SK-N-SH treated with all-trans-retinoic acid at 6 μM for 48 hours (cell line): ENCODE results near the gene SORCS2.

Experiments
- ESRRG ChIP-seq: fragments of 250-450 bp; sonication (Bioruptor Pico); IDR thresholded peaks from 2 replicates; pipeline ENCODE4 v1.6.1; 2021; ENCODE audit warnings: mild to moderate bottlenecking
- RARB ChIP-seq: fragments of 250-450 bp; sonication (Bioruptor Pico); IDR thresholded peaks from 2 replicates; pipeline ENCODE4 v1.8.0; 2021; ENCODE audit warnings: mild to moderate bottlenecking, moderate library complexity
- ZFP3 ChIP-seq: fragments of 250-450 bp; sonication (Bioruptor Pico); IDR thresholded peaks from 2 replicates; pipeline ENCODE4 v1.5.0; 2020; ENCODE audit warnings: mild to moderate bottlenecking, moderate library complexity
- ZNF565 ChIP-seq: fragments of 450-650 bp; formaldehyde crosslinking; conservative IDR thresholded peaks from 2 replicates; pipeline ENCODE4 v1.5.0; 2020; ENCODE audit warnings: low read depth, mild to moderate bottlenecking, moderate library complexity
- TF ChIP-seq, protein P1 (sequence below): fragments of 250-450 bp; sonication (Bioruptor Pico); IDR thresholded peaks from 2 replicates; pipeline ENCODE4 v1.8.0; 2020; ENCODE audit warnings: mild to moderate bottlenecking, moderate library complexity, borderline replicate concordance
- TF ChIP-seq, protein P2 (sequence below): fragments of 250-450 bp; sonication (Bioruptor Pico); IDR thresholded peaks from 2 replicates; pipeline ENCODE4 v1.5.1; 2020; ENCODE audit warnings: low read depth, mild to moderate bottlenecking, moderate library complexity

DNA sequence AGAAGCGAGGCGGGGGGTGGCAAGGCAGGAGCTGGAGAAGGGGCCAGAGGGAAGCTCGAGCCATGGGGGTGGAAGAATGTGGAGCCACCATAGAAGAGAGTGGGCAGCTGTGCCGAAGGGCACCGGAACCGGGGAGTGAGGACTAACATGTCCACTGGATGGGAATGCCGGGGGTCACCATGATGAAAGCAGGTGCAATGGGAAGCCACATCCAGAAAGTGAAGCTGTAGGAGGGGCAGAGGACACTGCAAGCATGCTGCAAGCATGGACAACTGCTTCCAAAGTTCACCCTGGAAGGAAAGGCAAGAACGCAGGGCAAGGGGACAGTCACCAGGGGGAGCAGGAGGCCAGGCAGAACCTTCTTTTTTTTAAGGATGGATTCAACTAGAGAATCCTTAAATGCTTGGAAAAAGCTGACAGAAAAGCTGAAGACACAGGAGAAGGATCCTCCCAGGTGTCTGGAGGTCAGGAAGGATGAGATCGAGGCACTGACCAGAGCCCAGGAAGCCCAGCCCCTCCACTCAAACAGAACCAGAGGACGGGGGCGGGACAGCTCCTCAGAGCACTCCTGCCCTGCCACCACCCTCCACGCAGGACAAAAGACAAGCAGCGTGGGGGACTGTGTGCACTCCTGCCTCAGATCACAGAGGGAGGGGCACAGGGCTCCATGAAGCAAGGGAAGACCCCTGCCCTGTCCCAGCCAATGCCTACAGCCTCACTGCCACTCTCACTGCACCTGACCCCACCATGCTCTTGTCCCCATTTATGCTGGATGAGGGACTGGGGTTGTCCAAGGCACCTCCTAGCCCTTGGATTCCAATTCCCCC, 578.1 kb downstream of the SORCS2 start:
- no peak for TF ChIP-seq ESRRG (CRISPR knock-in tag)
- TF ChIP-seq, protein P1, sequence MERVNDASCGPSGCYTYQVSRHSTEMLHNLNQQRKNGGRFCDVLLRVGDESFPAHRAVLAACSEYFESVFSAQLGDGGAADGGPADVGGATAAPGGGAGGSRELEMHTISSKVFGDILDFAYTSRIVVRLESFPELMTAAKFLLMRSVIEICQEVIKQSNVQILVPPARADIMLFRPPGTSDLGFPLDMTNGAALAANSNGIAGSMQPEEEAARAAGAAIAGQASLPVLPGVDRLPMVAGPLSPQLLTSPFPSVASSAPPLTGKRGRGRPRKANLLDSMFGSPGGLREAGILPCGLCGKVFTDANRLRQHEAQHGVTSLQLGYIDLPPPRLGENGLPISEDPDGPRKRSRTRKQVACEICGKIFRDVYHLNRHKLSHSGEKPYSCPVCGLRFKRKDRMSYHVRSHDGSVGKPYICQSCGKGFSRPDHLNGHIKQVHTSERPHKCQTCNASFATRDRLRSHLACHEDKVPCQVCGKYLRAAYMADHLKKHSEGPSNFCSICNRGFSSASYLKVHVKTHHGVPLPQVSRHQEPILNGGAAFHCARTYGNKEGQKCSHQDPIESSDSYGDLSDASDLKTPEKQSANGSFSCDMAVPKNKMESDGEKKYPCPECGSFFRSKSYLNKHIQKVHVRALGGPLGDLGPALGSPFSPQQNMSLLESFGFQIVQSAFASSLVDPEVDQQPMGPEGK = no peak
- TF ChIP-seq ZNF565 = no peak
- TF ChIP-seq, protein P2, sequence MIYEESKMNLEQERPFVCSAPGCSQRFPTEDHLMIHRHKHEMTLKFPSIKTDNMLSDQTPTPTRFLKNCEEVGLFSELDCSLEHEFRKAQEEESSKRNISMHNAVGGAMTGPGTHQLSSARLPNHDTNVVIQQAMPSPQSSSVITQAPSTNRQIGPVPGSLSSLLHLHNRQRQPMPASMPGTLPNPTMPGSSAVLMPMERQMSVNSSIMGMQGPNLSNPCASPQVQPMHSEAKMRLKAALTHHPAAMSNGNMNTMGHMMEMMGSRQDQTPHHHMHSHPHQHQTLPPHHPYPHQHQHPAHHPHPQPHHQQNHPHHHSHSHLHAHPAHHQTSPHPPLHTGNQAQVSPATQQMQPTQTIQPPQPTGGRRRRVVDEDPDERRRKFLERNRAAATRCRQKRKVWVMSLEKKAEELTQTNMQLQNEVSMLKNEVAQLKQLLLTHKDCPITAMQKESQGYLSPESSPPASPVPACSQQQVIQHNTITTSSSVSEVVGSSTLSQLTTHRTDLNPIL (CRISPR knock-in tag) = no peak
- no peak for TF ChIP-seq RARB
- no peak for TF ChIP-seq ZFP3 (CRISPR knock-in tag)
